Activated CD8-positive, alpha-beta memory T cell treated with anti-CD3 and anti-CD28 coated beads, Interleukin-2, amount 50 U/mL, for 24 hours (primary cell): ENCODE measurements around the gene KLHL17.
"Not testable (repeated sequence)": the region's sequence is repeated elsewhere in the genome, so short reads cannot be mapped to it uniquely, and the experiment has no call there.

Experiments
- DNase-seq: peaks from one replicate; pipeline ENCODE4 v3.0.0-alpha.2; 2020; ENCODE audit errors: extremely low read depth

The KLHL17 gene

GRCh38 chr1:967466-968343 lies 7.3 kb downstream of the KLHL17 start:
- DNase-seq, result no peak

- DNase-seq, result no peak
Measured at GRCh38 chr1:969260-969855, 9.0 kb downstream of the KLHL17 start.

- no peak for DNase-seq
Measured at GRCh38 chr1:970242-970972, 10.0 kb downstream of the KLHL17 start.

- DNase-seq, result no peak
Measured at GRCh38 chr1:970973-971730, 10.8 kb downstream of the KLHL17 start.

GRCh38 chr1:971751-972506 lies 11.5 kb downstream of the KLHL17 start:
- DNase-seq, result no peak

GRCh38 chr1:972726-973458 lies 12.5 kb downstream of the KLHL17 start:
- no peak for DNase-seq

- DNase-seq, result no peak
Measured at GRCh38 chr1:973459-974292, 13.3 kb downstream of the KLHL17 start.

- DNase-seq, result no peak
Measured at GRCh38 chr1:974293-974640, 13.9 kb downstream of the KLHL17 start.

- no peak for DNase-seq
Measured at GRCh38 chr1:974687-975328, 14.4 kb downstream of the KLHL17 start.

GRCh38 chr1:975365-975764 lies 15.0 kb downstream of the KLHL17 start:
- DNase-seq, result no peak

- DNase-seq, result no peak
Measured at GRCh38 chr1:975896-976683, 15.7 kb downstream of the KLHL17 start.

GRCh38 chr1:976791-977190 lies 16.4 kb downstream of the KLHL17 start:
- DNase-seq, result not testable (repeated sequence)

GRCh38 chr1:978069-978834 lies 17.9 kb downstream of the KLHL17 start:
- DNase-seq, result no peak

- no peak for DNase-seq
Measured at GRCh38 chr1:978835-979743, 18.7 kb downstream of the KLHL17 start.

- no peak for DNase-seq
Measured at GRCh38 chr1:979744-980072, 19.3 kb downstream of the KLHL17 start.

GRCh38 chr1:980137-980571 lies 19.8 kb downstream of the KLHL17 start:
- no peak for DNase-seq
